ENCODE measurements around the gene SNX1.

GRCh38 chr15:64107337-64107736 is 11.6 kb downstream of the SNX1 start:
- TF ChIP-seq EZH2 (IDR thresholded peaks at IDR 0.05; ENCODE audit: insufficient read depth, poor library complexity, severe bottlenecking) (no peak), EZH2phosphoT487 (IDR thresholded peaks at IDR 0.05; ENCODE audit: insufficient read depth, low read depth) (no peak)
